GM18868 (cell line): ENCODE data around the gene DUSP15.

Experiments used
- ATAC-seq: cut with Tn5 transposase; IDR thresholded peaks from one replicate; pipeline ENCODE4 v1.9.1; 2021; ENCODE audit warnings: mild to moderate bottlenecking, moderate library complexity; ENCODE audit not compliant: unreplicated experiment

DUSP15 gene

DNA sequence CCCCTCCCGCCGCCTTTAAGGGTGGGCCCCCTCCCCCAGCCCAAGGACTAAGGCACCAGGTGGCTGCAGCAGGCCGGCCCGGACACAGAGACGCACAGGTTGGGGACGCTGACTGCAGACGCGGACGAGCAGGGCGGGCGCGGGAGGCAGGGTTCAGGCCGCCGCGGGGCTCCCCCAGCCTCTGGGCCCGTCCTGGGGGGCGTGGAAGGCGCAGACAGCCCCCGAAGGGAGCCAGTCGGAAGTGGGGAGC, 9.3 kb downstream of the DUSP15 start:
- peak; percentile 26 for ATAC-seq

DNA sequence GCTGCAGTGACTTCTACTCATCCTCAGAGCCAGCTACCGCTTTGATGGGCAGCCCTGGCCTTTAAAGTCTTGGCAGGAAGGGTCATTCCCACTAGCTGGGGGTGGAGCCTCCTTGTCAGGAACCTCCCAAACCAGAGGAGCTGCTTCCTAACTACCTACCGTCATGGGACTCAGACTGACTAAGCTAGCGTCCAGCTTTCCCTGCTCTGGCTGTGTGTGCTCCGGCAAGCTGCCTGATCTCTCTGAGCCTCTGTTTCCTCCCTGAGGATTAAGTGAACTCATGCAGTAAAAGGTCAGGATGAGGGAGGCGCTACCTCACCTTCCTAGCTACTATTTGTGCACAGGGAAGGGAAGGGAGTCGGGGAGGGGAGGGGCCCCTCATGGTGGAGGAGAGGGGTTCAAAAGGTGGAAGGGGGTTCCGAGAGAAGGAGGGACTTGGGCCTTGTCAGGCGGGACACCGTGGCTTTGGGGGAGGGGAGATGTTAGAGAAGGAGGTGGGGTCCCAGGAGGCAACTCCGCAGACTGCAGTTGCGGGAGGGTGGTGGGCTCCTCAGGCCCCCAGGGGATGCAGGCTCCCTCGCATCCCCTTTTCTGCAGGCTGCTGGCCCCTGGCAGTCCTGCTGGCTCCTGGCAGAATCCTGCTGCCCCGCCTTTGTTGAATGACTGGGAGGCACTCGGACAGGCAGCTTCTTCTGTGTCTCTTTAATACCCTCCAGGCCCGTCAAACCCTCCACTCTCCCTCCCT, 9.8 kb downstream of the DUSP15 start:
- no peak for ATAC-seq

DNA sequence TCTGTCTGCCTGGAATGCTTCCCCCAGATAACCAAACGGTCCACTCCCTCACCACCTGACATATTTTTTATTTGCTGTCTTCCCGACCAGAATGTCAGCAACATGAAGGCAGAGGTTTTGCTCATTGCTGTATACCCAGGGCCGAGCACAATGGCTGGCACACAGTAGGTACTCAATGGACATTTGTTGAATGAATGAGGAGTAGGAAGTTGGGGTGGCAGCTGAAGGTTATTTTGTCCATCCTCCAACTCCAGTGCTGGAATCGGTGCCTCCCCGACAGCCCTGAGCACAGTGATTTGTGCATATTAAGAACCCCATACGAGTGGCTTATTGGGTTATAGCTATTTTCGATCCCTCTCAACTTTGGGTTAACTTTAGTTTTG, 10.3 kb downstream of the DUSP15 start:
- no peak for ATAC-seq

DNA sequence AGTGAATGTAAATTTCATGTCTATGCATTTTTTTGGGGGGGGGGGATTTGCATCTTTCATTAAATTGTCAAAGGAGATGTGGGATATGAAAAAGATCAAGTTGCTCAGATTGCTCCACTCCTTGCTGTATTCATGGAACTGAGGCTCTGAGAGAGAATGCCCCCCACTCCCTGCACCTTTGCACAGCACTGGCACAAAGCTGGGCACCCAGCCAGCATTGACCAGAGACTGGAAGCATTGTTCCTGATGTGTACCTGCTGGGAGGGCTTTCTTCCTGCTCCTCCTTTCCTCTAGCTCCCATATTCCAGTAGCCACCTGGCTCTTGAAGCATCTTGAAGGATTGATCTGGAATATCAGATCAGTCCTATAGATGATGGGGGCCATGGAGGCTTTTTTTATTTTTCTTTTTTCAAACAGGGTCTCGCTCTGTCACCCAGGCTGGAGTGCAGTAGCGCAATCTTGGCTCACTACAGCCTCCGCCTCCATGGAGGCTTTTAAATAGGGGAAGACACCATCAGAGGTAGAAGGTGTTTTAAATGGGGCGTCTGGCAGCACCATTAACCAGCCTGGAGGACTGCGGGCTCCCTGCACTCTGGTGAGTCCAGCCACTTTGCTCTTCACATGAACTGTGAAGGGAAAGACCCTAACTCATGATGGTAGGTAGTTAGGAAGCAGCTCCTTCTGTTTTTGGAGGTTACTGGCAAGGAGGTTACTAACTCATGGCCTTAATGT, 10.9 kb downstream of the DUSP15 start:
- no peak for ATAC-seq

DNA sequence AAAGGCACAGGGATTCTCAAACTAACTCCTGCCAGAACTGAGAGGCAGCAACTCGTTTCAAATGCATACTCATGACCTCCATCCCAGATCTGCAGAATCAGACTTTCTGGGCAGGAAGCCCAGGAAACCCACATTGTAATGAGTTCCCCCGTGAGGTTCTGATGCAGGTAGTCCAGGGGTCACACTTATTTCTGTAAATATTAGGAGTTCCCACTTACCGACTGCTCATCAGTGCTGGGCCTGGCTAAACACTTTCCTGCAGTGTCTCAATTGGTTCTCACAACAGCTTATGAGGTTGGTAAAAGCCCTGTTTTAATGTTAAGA, 11.6 kb downstream of the DUSP15 start:
- ATAC-seq = no peak

DNA sequence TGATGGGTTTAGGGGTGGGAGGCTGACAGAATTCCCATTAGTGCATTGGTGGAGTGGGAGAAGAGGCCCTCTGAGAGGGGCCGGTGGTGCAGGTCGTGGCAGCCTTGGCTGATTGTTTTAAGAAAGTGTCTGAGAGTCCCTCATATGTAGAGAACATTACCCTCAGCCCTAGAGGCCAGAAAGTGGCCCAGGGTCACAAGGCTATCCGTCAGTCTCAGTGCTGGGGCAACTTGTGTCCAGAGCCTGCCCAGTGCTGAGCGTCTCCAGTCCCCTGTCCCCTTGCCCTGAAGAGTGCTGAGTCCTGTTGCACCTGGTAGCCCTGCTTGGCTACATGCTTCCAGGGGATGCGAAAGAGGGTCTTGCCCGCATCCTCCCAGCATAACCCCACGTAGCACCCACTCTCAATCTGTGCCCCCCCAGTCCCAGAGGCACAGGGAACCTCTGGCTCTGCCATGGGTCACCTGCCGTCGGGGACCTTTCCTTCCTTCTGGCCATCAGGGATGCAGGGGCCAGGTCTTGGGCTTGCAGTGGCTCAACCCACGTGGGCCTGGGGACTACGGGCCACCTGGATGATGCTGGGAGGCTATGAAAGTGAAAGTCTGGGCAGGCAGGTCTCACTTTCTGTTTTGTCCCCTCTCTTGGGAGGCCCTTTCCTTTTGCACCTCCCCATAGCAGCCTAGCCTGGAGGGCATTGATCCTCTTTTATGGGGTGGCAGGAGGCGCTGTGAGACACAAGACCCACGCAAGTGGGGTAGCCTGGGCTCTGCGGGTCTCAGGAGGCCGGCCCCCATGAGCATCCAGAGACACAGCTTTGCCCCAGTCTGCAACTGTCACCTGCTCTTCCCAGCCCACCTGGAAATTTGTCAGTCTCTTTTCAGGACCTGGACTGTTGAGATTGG, 12.2 kb downstream of the DUSP15 start:
- peak; percentile 62 for ATAC-seq

DNA sequence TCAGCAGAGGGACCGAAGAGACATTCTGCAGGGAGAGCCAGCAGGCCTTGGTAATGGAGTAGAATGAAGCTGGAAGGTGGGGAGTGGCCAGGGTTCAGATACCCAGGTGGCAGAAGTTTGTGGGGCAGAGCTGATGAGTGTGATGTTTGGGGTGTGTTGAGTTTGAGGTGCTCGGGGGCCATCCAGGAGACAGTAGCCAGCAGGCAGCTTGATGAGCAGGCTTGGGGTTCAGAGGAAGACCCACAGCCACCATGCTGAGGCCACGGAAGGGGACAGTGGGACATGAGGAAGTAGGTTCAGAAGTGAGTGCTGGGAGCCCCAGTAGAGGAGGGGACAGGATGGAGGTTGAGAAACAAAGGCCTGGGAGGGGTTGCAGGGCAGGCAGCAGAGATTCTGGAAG, 13.8 kb downstream of the DUSP15 start:
- ATAC-seq = no peak

DNA sequence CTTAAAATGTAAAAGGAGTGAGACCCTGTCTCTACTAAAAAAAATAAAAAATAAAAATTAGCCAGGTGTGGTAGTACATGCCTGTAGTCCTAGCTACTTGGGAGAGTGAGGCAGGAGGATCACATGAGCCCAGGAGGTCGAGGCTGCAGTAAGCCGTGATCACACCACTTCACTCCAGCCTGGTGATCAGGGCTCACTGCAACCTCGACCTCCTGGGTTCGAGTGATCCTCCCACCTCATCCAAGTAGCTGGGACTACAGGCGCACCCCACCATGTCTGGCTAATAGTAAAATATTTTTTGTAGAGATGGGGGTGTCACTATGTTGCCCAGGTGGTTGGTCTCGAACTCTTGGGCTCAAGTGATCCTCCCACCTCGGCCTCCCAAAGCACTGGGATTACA, 16.8 kb downstream of the DUSP15 start:
- no peak for ATAC-seq

DNA sequence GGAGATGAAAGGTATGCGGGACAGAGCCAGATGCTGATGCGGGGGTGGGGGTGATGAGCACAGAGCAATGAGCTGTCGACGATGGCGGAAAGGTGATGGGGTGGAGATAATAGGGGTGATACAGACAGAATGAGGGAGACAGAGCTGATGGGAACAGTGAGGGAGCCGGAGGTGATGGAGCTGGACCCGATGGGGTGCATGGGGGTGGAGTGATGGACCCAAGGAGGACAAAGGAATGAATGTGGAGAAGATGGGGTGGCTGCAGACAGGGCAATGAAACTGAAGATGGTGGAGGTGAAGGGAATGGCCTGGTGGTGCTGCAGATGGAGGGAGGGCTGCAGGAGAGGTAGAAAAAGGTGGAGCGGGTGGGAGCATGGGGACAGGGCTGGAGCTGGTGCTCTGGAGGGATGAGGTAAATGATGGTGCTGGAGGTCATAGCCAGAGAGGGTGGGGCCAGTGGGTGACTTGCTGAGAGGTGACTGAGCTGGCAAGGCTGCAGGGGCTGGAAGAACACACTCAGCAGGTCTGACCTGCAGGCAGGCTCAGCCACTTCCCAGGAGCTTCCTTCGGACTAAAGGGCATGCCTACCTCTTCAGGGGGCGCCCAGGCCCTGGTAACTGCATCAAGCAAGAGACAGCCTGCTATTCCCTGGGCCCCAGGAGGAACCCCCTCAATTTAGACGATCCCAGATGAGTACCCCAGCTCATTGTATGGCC, 18.9 kb downstream of the DUSP15 start:
- no peak for ATAC-seq

DNA sequence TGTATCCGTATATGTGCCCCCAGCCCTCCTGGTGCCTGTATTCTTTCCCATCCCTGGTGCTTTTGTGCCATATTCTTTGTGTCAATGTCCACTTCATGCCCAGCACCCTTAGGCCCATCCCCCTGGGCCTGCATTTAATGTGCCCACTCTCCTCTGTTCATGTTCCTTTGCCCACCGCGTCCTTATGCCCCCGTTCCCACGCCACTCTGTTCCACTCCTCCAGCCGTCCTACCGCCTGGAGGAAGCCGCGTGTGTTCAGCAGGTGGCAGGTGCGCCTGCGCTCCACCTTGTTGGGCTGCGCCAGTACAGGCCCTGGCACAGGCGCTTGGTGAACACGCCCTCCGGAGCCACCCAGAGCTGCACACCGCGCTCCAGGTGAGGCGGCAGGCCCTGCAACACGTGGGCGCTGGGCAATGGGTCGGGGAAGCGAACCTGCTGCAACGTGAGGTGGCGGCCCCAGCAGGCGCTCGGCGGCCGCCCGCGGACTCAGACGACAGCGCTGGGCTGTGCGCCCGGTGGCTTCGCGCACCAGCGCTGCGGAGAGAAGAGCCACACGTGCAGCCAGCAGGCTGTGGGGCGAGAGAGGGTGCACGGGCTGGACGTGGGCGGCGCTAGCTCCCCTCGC, 20.9 kb downstream of the DUSP15 start:
- no peak for ATAC-seq

DNA sequence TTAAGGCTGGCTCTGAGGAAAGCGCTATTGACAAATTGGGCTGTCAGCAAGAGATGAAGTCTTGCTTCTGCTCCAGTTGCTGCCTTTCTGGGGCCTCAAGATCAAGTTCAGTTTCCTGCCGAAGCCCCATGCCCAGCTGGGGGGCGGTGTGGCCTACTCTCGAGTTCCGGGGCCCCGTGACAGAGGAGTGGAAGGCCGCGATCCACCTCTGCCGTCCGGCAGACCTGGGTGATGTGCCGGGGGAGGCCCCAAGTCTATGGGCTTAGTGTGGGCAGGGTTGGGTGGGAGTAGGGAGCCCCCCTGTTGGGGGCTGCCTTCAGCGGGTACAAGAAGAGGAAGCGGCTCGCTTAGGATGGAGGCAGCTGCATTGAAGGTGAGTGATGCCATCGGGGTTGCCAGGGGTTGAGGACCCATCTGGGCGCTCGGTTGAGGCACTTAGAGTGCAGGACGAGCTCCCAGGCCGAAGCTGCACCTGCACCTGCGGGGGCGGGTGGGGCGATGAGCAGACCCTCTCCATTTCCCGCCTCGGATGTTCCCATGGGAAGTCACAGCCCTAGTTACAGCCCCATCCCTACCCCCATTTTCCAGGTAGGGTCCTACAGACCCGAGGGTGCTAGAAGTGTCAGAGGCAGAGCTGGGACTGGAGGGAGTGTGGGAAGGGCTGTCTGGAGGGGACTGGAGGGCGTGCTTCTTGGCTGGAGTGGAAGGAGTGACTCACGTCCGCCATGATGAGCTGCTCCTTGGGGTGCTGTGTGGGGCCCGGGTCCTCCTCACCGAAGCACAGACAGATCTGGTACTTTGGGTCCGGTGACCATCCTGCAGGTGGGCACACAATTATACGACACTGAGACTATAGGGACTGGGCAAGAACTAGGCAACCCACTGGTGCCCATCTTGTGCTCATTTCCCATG, 22.0 kb downstream of the DUSP15 start:
- ATAC-seq = no peak

DNA sequence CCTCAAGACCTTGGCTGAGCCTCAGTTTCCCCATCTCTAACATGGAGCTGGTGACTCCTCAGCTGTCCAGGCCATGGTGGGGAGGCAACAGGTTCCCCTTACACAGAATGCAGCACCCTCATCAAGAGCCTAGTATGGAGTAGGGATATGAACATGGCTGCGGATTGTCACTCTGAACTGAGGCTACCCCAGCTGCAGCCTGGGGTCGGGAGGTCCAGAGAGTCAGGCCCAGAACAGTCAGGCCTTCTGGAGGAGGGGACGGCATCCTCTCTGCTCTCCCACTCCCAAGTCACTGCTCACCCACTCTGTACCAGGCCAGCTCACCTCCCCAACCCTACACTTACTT, 23.6 kb downstream of the DUSP15 start:
- no peak for ATAC-seq

DNA sequence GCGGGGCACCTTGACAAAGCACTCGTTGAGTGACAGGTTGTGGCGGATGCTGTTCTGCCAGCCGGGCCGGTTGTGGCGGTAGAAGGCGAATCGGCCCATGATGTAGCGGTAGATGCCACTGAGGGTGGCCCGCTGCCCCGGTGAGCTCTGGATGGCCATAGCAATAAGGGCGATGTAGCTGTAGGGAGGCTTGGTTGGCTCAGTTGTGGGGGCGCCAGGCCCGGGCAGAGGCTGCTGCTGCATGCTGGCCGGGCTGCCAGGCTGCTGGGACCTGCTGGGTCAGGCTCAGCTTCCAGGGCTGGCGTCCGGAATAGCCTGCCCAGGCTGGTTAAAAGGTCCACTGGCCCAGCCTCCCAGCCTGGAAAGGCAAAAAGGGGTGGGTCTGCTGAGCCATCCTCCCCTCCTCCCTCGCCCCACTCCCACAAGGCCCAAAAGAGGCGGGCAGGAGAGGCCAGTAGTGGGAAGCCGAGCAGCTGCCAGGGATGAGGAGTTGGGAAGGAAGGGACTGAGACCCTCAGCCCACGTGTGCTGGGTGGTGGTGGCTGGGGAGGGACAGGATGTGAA, 24.9 kb downstream of the DUSP15 start, which contains the start of gene FOXS1:
TSS of gene FOXS1 (minus strand) at position 305 of the 564 bp plus-strand sequence. CDS start at position 243, 62 bp downstream.
- ATAC-seq = no peak

DNA sequence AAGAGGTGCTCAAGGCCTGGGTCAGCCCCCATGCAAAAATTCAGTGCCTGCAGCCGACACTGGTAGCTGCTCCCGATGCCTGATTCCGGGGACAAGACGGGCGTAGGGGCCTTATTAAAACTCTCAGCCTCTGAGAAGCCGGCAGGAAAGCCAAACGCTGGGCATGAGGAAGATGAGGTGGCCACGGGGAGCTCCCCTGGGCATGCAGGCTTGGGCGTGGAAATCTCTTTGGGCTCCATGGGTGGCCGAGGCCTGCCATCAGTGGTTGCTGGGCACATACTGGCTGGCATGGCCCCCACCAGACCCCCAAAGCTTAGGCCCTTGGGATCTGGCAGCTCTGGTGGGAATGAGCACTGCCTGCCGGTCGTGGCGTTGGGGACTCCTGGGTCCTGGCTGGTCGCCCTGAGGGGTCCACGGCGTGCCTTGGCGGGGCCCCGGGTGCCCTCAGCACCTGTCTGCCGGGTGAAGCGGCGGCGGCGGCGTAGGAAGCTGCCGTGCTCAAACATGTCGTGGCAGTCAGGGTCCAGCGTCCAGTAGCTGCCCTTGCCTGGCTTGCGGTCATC, 25.5 kb downstream of the DUSP15 start:
- no peak for ATAC-seq

DNA sequence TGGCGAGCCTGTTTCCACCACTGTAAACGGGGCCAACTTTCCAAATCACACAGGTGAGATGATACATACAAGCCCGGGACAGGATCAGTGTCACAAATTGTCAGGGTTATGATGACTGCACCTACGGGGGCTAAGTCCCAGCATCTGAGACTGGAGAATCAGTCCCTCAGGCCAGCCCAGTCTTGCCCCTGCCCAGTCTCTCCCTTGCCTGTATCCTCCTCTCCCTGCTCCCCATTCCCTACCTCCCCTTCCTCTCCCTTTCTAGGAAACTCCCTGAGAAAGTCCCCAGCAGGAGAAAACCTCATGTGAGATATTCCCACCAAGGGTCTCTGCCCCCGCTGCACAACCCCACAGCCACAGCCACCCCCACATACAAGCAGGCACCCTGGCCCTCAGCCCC, 26.4 kb downstream of the DUSP15 start:
- no peak for ATAC-seq

DNA sequence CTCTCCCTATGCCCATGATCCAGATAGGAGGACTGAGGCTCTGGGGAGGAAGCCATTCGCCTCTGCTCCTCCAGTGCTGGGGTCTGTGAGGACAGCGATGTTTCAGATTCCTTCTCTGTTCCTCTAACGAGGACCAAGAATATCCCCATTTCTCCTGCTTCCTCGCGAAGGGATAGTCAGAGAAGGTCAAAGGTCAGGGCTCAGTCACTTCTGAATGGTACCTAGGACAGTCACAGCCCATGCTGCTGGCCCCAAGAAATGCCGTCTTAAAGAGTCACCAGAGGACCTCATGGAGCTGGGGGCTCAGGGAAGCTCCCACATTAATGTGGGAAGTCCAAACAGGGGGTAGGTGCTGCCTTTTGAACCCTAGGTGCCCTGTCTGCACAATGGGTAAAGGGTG, 27.0 kb downstream of the DUSP15 start:
- ATAC-seq = no peak

DNA sequence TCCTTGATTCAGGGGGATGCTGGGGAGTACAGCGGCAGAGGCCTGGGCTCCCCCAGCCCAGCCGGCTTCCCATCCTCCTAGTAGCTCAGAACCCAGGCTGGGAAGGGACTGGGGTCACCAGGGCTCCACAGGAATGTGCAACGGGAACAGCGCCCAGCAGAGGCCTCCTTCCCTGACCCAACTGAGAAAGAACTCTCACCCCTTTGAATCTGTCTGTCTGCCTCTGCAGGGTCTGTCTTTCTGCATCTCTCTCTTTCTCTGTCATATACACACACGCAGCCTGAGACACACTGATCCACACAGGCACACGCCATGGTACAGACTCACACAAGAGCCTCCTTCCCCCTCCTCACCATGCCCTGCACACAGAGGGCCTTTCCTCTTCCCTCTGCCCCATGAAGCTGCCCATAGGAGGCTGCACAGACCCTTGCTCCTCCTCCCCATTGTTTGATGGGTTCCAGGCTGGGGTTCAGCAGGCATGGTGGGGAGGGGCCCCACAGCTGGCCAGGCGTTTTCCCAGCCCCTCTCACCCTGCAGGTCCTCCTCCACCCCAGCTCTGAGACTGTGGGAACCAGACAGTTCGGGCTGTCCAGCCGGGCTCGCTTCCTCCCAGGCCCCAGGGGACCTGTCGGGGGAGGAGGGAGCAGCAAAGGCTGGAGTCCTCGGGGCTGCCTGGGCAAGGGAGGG, 27.7 kb downstream of the DUSP15 start:
- ATAC-seq = no peak

DNA sequence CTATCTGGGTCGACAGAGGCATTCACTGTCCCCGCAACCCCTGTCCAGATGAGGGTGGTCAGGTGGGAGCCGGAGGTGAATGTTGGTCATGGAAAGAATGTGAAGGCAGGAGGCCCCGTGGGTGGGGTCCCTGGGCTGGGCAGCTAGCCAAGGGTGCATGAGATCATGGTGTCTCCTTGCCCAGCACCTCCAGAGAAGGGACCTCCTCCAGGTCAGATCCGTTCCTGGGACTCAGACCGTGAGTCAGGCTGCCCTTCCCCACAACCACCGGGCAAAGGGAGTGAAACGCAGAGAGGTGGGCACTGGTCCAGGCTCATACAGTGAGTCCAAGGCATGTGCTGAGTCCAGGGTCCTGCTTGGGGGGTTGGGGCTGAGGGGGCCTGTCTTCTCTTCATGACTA, 28.4 kb downstream of the DUSP15 start:
- no peak for ATAC-seq
